Small intestine (tissue), 7 donors: Measurements from ENCODE around the gene DNAI4. TPM values are rescaled to one million over a fixed set of nuclear protein-coding genes. Genes with fewer than 3 reads are reported as not detected.
"Not testable (repeated sequence)": the region's sequence is repeated elsewhere in the genome, so short reads cannot be mapped to it uniquely, and the experiment has no call there.

Experiments used
- DNase-seq, 2 donors: peaks; one replicate each; pipeline versions ENCODE4 v3.0.0 to v3.0.0-alpha.2; 2013
- FAIRE-seq: peaks from 2 replicates; lab custom pipeline; 2012; peaks lifted over from hg19 to GRCh38; lab: Jason Lieb, UNC
- H3K27ac ChIP-seq, 3 donors: one replicate each; pipeline ENCODE4 v1.5.1; 2013; ENCODE audit warnings: low read length in 2 of 3, mild to moderate bottlenecking in 2 of 3, control low read depth in 1 of 3, inconsistent platforms in 1 of 3, low read depth in 1 of 3, moderate library complexity in 1 of 3
- H3K27me3 ChIP-seq, 3 donors: one replicate each; pipeline ENCODE4 v1.6.1; 2013; ENCODE audit warnings: low read length in 3 of 3, inconsistent platforms in 1 of 3; ENCODE audit not compliant: control insufficient read depth in 3 of 3, insufficient read depth in 3 of 3
- H3K36me3 ChIP-seq, 3 donors: one replicate each; pipeline ENCODE4 v1.6.1; 2013; ENCODE audit warnings: low read length in 3 of 3, inconsistent platforms in 1 of 3, low read depth in 1 of 3, mild to moderate bottlenecking in 1 of 3, moderate library complexity in 1 of 3; ENCODE audit not compliant: control insufficient read depth in 3 of 3, insufficient read depth in 2 of 3
- H3K4me1 ChIP-seq, 3 donors: one replicate each; pipeline ENCODE4 v1.6.1; 2013; ENCODE audit warnings: low read length in 2 of 3, inconsistent platforms in 1 of 3, low read depth in 1 of 3, mild to moderate bottlenecking in 1 of 3, moderate library complexity in 1 of 3; ENCODE audit not compliant: control insufficient read depth in 3 of 3, insufficient read depth in 2 of 3
- H3K4me3 ChIP-seq, 3 donors: one replicate each; pipeline ENCODE4 v1.5.1; 2013; ENCODE audit warnings: low read length in 3 of 3, control low read depth in 1 of 3, inconsistent platforms in 1 of 3, low read depth in 1 of 3, mild to moderate bottlenecking in 1 of 3, moderate library complexity in 1 of 3
- H3K9me3 ChIP-seq, 2 donors: one replicate each; pipeline ENCODE4 v1.6.1; 2013; ENCODE audit warnings: low read depth in 1 of 2, low read length in 1 of 2; ENCODE audit not compliant: control insufficient read depth in 2 of 2, insufficient read depth in 1 of 2
- WGBS, 3 donors: extraction: QIAGEN DNeasy Blood & Tissue Kit; methylation state at CpG; one replicate each; pipeline ENCODE4 v1.1.7; 2013; 5-methylcytosine and 5-hydroxymethylcytosine counted together
- polyA plus RNA-seq, 4 donors: library from polyadenylated mRNA; stranded (reverse) in 3 of 4; unstranded in 1 of 4; fragments of 200-250 nt in 3 of 4; fragments of 120-200 nt in 1 of 4; gene quantifications; one replicate each; pipeline versions ENCODE4 v1.2.1 to v1.2.3, GENCODE V29; 2013
- donor health status: healthy with polysubstance abuse.
- donor health status: control.
- donor health status: control.
- donor health status: Bipolar disorder and iron deficiency.
- donor health status: healthy.

Gene DNAI4
- polyA plus RNA-seq, 4 donors, result 0.54 to 3.4 (median 0.96) TPM

DNA sequence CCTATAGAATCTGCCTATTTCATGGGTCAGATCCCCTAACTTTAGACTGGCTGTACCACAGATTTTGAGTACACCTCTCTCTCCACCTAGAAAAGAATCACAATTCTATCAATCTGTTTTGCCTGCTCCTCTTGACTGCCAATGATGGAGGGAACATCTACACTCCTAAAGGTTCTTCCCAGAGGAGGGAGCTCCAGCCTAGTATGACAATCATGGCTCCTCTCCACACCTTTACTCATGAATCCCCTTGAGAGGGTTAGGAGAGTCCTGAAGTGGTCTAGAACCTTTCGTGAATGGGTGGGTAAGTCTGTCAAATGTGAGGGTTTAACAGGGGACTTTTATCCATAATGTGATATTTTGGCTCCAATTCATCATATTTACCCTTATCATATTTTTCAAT lies 48.0 kb downstream of the DNAI4 start:
- no peak overlapping the region for H3K27ac ChIP-seq
- no peaks in the 10 kb centered on the region for H3K4me1 ChIP-seq
- 89 to 100% (median 100%) methylated on average over 1 of the region's 1 CpG for WGBS, 3 donors
- DNase-seq, result peak in 1 of 2 donors; percentile 1
- H3K9me3 ChIP-seq, result peaks cover 0 to 12% of the 10 kb centered on the region in 2 donors
- H3K36me3 ChIP-seq, result no peaks in the 10 kb centered on the region
- no peak overlapping the region for H3K4me3 ChIP-seq
- FAIRE-seq, result no peak
- H3K27me3 ChIP-seq, result no peaks in the 10 kb centered on the region

GRCh38 chr1:66873111-66873510 lies 51.5 kb downstream of the DNAI4 start:
- H3K36me3 ChIP-seq, result no peaks in the 10 kb centered on the region
- no peak overlapping the region for H3K4me3 ChIP-seq
- no peaks in the 10 kb centered on the region for H3K9me3 ChIP-seq
- no peak overlapping the region for H3K27ac ChIP-seq
- H3K27me3 ChIP-seq, result no peaks in the 10 kb centered on the region
- DNase-seq (no peak), FAIRE-seq (no peak)
- 87 to 93% (median 89%) methylated on average over 5 of the region's 5 CpGs for WGBS, 3 donors
- H3K4me1 ChIP-seq, result no peaks in the 10 kb centered on the region

DNA sequence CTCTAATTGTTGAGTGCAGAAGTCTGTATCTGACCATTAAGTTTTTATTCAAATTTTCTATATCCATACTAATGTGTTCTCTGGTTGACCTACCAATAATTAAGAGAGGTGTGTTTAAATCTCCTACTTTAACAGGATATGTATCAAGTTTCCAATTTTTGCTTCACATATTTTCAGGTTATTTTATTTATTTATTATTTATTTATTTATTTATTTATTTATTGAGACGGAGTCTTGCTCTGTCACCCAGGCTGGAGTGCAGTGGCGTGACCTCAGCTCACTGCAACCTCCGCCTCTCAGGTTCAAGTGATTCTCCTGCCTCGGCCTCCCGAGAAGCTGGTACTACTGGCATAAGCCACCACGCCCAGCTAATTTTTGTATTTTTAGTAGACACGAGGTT lies 52.6 kb downstream of the DNAI4 start:
- not testable (repeated sequence) for H3K36me3 ChIP-seq, H3K27me3 ChIP-seq, H3K4me3 ChIP-seq, H3K9me3 ChIP-seq, FAIRE-seq, DNase-seq, H3K27ac ChIP-seq, H3K4me1 ChIP-seq
- WGBS, 3 donors, result 93% methylated on average over 7 of the region's 7 CpGs

DNA sequence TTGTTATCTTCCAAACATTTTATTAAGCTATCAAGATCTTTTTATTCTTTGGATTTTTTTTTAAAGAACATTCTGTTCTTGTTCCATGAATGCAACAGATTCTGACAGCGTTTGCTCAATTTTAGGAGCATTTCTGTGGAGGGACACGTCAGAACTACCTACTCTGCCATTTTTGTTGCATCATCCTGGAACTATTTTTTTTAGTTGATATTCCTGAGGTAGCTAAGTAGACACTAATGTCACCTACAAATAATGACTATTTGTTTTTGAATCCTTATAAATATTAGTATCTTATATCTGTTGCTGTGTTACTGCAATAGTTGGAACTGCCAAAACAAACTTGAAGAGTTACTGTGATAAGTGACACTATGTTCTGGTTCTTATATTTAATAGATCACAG lies 57.2 kb downstream of the DNAI4 start:
- 84 to 87% (median 85%) methylated on average over 2 of the region's 2 CpGs for WGBS, 3 donors
- no peaks in the 10 kb centered on the region for H3K27me3 ChIP-seq
- no peak for FAIRE-seq

DNA sequence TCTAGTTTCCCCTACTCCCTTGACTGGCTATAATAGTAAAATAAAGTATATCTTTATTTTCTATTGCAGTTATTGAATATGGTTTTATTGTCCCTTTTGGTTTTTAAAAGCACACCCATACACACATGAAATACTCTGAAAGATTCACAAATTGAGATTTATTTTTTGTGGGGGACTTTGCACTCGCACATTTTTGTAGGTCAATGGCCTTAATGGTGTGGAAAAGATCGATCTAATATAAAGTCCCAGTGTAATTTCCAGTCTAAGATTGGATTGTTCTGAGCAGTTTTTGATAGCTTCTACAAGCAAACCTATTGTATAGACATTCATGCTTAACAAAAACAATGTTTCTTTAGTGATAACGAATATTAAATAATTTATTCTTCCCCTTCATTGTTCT lies 64.1 kb downstream of the DNAI4 start:
- 81 to 92% (median 90%) methylated on average over 3 of the region's 3 CpGs for WGBS, 3 donors
- DNase-seq, result no peak
- Histone ChIP-seq H3K9me3 (no peaks in the 10 kb centered on the region), H3K27ac (no peak overlapping the region), H3K36me3 (no peaks in the 10 kb centered on the region), H3K4me1 (no peaks in the 10 kb centered on the region), H3K4me3 (no peak overlapping the region), H3K27me3 (no peaks in the 10 kb centered on the region)
- FAIRE-seq, result no peak

More for the DNA sequence above, 57.2 kb downstream of the DNAI4 start:
- DNase-seq, result no peak
- no peaks in the 10 kb centered on the region for H3K36me3 ChIP-seq
- no peak overlapping the region for H3K27ac ChIP-seq
- no peaks in the 10 kb centered on the region for H3K9me3 ChIP-seq
- no peak overlapping the region for H3K4me3 ChIP-seq
- H3K4me1 ChIP-seq, result no peaks in the 10 kb centered on the region

DNA sequence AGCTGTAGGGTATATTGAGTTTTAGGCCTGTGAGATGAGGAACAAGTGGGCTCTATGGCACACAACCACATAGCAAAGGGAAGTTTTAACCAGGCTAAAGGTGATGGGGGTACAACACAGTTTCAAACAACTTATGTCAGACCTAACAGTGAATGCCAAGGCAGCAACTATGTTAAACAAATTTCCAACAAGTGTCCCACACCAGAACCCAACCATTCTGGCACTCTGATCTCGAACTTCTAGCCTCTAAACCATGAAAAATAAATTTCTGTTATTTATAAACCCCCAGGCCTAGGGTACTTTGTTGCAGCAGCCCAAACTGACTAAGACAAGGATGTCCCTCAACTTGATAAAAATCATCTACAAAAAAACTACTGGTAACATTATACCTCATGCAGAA lies 71.3 kb downstream of the DNAI4 start:
- DNase-seq (no peak), FAIRE-seq (no peak)
- no peak overlapping the region for H3K4me3 ChIP-seq
- no peaks in the 10 kb centered on the region for H3K27me3 ChIP-seq
- no peak overlapping the region for H3K27ac ChIP-seq
- H3K36me3 ChIP-seq, result no peaks in the 10 kb centered on the region
- no peaks in the 10 kb centered on the region for H3K9me3 ChIP-seq
- no peaks in the 10 kb centered on the region for H3K4me1 ChIP-seq
- 40 to 59% (median 59%) methylated on average over 1 of the region's 1 CpG for WGBS, 3 donors

- H3K27me3 ChIP-seq, result no peaks in the 10 kb centered on the region
- H3K27ac ChIP-seq, result no peak overlapping the region
- H3K36me3 ChIP-seq, result no peaks in the 10 kb centered on the region
- no peak for DNase-seq
- no peak overlapping the region for H3K4me3 ChIP-seq
- H3K9me3 ChIP-seq, result no peaks in the 10 kb centered on the region
- no peak for FAIRE-seq
- H3K4me1 ChIP-seq, result no peaks in the 10 kb centered on the region
- WGBS, 3 donors, result 74 to 86% (median 86%) methylated on average over 2 of the region's 2 CpGs
Observed at GRCh38 chr1:66852870-66853269, 71.8 kb downstream of the DNAI4 start.

- H3K27ac ChIP-seq, result no peak overlapping the region
- no peak for DNase-seq
- peak; percentile 51 for FAIRE-seq
- H3K36me3 ChIP-seq, result no peaks in the 10 kb centered on the region
- no peak overlapping the region for H3K4me3 ChIP-seq
- H3K27me3 ChIP-seq, result no peaks in the 10 kb centered on the region
- no peaks in the 10 kb centered on the region for H3K9me3 ChIP-seq
- no peaks in the 10 kb centered on the region for H3K4me1 ChIP-seq
- 83 to 95% (median 91%) methylated on average over 1 of the region's 1 CpG for WGBS, 3 donors
Observed at GRCh38 chr1:66850989-66851388, 73.7 kb downstream of the DNAI4 start.

GRCh38 chr1:66848193-66848592 lies 76.5 kb downstream of the DNAI4 start:
- Histone ChIP-seq H3K27ac (no peak overlapping the region), H3K36me3 (no peaks in the 10 kb centered on the region), H3K27me3 (no peaks in the 10 kb centered on the region), H3K4me1 (no peaks in the 10 kb centered on the region), H3K4me3 (no peak overlapping the region), H3K9me3 (no peaks in the 10 kb centered on the region)
- 87 to 98% (median 87%) methylated on average over 2 of the region's 2 CpGs for WGBS, 3 donors
- DNase-seq (no peak), FAIRE-seq (no peak)
